COR-L47 (cell line): ENCODE results near the gene MORN1.

Experiments used
- DNase-seq: peaks from one replicate; lab custom pipeline; 2025; lab: John Stamatoyannopoulos, UW

MORN1 gene

DNA sequence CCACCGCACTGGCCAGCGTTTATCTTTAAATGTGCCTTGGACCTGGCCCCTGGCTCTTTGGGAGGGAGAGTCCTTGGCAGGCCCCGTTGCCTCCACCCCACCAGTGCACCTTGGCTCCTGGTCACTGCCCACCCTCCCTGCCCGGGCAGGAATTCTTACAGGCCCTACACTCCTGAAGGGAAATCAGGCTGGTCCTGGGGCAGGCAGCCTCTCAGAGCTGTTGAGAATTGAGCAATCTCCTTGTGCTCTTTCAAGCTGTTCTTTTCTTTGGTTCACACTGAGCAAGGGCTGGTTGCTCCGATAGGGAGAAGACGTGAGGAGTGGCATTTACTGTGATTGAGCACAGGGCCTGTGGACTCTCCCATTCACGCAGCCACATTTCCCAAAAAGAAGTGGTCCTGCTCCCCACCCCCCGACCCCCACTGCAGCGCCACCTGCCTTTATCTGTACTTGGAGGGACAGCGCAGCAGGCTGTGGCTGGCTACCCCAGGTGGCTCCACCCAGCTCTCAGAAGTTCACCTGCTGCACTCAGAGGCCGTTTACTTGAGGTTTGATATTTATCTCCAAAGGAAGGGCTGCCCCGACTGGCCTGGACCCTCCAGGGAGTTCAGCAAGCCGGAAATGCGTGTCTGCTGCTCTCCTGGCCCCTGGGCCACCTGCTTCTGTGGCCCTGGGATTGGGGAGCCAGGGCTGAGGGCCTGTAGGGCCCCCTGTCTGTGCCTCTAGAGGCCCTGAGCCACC lies 115.4 kb downstream of the MORN1 start:
- DNase-seq = no peak

DNA sequence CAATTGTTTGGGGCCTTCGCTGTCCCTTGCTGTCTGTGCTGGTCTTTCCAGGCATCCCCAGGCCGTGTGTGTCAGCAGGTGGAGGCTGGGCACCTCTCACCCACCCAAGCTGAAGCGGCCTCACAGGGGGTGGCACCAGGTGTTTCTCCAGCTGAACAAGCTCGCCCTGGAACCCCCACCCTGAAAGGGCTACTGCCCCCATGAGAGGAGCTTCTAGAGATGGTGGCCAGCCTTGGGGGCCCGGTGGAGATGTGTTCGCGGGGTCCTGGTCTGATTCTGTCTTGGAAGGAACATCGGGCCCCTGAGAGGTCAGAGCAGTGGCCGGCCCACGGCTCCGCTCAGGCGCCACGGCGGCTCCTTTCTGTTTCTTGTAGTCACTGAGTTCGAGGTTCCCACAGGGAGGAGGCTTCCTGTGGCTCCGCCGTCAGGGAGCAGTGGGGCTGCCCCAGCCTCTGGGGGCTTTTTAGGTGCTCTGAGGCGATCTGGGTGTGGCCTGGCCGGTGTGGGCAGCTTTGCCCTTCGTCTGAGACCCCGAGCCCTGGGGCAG lies 116.4 kb downstream of the MORN1 start:
- DNase-seq = no peak

- DNase-seq = no peak
These were observed 117.0 kb downstream of the MORN1 start for GRCh38 chr1:2274231-2274928.

DNA sequence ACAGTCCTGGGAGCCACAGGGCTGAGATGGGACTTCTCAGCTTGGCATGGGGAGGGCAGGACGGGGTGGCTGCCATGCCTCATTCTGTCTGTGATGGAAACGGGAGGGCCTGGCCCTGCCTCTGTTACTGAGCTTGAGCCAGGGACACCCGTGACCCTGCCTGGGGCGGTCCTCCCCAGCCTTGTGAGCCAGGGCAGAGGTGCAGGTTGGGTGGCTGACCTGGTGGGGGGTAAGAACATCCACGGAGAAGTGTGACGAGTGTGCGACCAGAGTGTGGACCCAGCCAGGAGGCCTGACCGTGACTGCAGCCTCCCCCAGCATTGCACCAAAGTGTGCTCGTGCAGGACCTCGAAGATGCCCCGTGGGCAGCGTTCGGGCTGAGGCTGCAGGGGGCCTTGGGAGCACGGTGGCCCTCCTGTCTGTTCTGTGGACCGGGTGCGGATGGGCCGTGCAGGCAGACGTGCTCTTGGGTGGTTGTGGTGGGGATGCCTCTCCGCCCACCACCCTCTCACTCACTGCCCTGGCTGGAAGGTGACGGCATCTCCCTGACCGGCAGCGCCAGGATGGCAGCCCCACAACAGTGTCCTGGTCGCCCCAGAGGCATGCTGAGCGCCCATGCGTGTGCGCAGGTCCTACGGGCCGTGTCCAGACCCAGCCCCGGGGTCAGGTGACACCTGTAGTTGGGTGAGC lies 117.8 kb downstream of the MORN1 start:
- no peak for DNase-seq

DNA sequence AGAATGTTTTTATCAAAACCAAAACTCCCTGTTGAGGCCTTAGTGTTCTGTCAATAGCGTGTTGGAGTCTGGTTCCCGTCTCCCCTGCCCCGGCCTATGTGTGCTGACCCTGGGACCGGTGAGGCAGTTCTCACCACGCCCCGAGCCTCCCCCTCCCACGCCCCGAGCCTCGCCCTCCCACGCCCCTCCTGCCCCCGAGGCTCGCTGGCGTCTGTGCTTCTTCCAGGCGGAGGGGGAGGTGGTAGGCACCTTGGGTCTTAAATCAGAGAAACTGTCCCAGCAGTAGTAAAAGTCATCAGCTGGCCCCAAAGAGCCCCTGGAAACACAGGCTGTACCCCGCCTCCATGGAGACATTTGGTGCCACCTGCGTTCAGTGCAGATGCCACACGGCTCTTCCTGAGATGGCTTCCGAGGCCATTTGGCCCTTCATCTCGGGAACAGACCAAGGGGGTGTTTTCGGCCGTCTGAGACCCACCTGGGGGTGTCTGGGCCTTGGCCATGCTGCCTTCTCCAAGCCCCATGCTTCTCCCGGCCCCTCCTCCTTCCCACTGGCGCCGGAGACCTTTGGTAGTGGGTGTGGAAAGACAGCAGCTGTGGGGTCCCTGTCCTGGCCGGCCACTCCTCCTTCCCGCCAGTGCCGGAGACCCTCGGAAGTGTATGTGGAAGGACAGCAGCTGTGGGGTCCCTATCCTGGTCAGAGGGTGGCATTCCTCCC lies 118.5 kb downstream of the MORN1 start:
- no peak for DNase-seq

DNA sequence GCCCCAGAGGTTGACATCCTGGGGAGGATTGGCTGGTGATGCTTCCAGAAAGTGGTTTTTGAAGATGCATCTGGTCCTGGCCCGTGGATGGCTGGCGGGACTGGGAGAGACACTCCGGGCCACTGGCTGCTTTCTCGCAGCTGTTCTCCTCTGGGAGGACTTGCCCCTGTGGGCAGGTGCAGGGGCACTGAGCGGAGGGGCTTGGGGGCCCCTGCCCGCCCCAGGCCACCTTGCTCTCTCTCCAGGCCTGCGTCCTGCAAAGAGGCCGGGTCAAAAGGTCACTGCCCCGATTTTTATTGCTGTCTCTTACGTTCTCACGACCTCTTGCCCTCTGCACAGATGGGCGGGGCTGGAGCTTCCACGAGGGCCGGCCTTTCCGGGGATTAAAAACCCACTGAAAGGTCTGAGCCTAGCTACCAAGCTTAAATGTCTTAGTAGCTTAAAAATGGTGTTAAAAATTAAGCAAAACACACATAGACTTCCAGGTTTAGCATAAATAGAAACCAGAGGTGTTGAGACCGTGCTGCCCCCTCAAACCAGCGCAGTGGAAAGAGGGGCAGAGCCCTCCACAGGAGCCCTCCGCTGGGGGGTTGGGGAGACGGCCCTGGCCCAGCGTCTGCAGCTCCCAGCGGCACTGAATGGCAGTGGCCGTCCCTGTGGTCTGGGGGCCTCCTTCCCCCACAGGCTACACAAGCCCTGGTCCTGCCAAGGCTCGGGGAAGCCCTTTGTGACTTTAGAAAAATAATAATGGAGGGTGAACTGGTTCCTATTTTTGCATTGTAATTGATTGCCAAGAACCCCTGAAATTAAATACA lies 119.3 kb downstream of the MORN1 start:
- no peak for DNase-seq
